H9 (cell line): ENCODE data around the gene SLC12A2. TPM values are rescaled to one million over a fixed set of nuclear protein-coding genes. Genes with fewer than 3 reads are reported as not detected.

Experiments used
- DNase-seq: peaks from one replicate; pipeline ENCODE4 v3.0.0-alpha.2; 2017
- H2AFZ ChIP-seq: one replicate; pipeline ENCODE4 v1.6.1; 2013; ENCODE audit warnings: mild to moderate bottlenecking, low read length, control low read depth, moderate library complexity
- H2AK5ac ChIP-seq: 2 replicates; pipeline ENCODE4 v1.6.1; 2013; ENCODE audit warnings: low read length, control low read depth, mixed read lengths; ENCODE audit not compliant: insufficient read length
- H2BK120ac ChIP-seq: one replicate; pipeline ENCODE4 v1.6.1; 2013; ENCODE audit warnings: low read depth, mild to moderate bottlenecking, low read length, control low read depth, inconsistent platforms; ENCODE audit not compliant: poor library complexity, severe bottlenecking
- H2BK12ac ChIP-seq: 2 replicates; pipeline ENCODE4 v1.6.1; 2013; ENCODE audit warnings: low read length, control low read depth, mixed read lengths, low read depth; ENCODE audit not compliant: insufficient read length
- H2BK15ac ChIP-seq: 2 replicates; pipeline ENCODE4 v1.6.1; 2013; ENCODE audit warnings: low read depth, low read length, control low read depth
- H2BK20ac ChIP-seq: one replicate; pipeline ENCODE4 v1.6.1; 2013; ENCODE audit warnings: low read depth, mild to moderate bottlenecking, low read length, control low read depth, inconsistent platforms; ENCODE audit not compliant: poor library complexity, severe bottlenecking
- H2BK5ac ChIP-seq: 2 replicates; pipeline ENCODE4 v1.6.1; 2013; ENCODE audit warnings: low read length, control low read depth, mixed read lengths; ENCODE audit not compliant: insufficient read length
- H3K14ac ChIP-seq: 2 replicates; pipeline ENCODE4 v1.6.1; 2013; ENCODE audit warnings: low read length, control low read depth; ENCODE audit not compliant: insufficient read depth
- H3K18ac ChIP-seq: 2 replicates; pipeline ENCODE4 v1.6.1; 2013; ENCODE audit warnings: low read depth, mild to moderate bottlenecking, mixed read lengths, low read length, control low read depth; ENCODE audit not compliant: insufficient read length
- H3K23ac ChIP-seq: 2 replicates; pipeline ENCODE4 v1.6.1; 2013; ENCODE audit warnings: low read length, control low read depth, mixed read lengths, low read depth; ENCODE audit not compliant: insufficient read length
- H3K23me2 ChIP-seq: 2 replicates; pipeline ENCODE4 v1.6.1; 2013; ENCODE audit warnings: low read depth, mild to moderate bottlenecking, mixed read lengths, low read length, control low read depth; ENCODE audit not compliant: insufficient read length, poor library complexity, severe bottlenecking
- H3K27ac ChIP-seq: 2 replicates; pipeline ENCODE4 v1.5.1; 2013; ENCODE audit warnings: low read length, control low read depth, mixed read lengths, low read depth; ENCODE audit not compliant: insufficient read length
- H3K27me3 ChIP-seq: 2 replicates; pipeline ENCODE4 v1.6.1; 2013; ENCODE audit warnings: low read length, control low read depth, inconsistent platforms; ENCODE audit not compliant: insufficient read depth
- H3K4ac ChIP-seq: 2 replicates; pipeline ENCODE4 v1.6.1; 2013; ENCODE audit warnings: low read depth, mild to moderate bottlenecking, control low read depth, inconsistent platforms, low read length, moderate library complexity
- H3K4me1 ChIP-seq: 2 replicates; pipeline ENCODE4 v1.6.1; 2013; ENCODE audit warnings: low read length, control low read depth, inconsistent platforms; ENCODE audit not compliant: insufficient read depth
- H3K4me2 ChIP-seq: 2 replicates; pipeline ENCODE4 v1.6.1; 2013; ENCODE audit warnings: low read length, control low read depth, mixed read lengths; ENCODE audit not compliant: insufficient read length, insufficient read depth
- H3K56ac ChIP-seq: 2 replicates; pipeline ENCODE4 v1.6.1; 2013; ENCODE audit warnings: low read depth, mild to moderate bottlenecking, mixed read lengths, low read length, control low read depth; ENCODE audit not compliant: insufficient read length
- H3K79me1 ChIP-seq: 2 replicates; pipeline ENCODE4 v1.6.1; 2013; ENCODE audit warnings: low read depth, mild to moderate bottlenecking, moderate library complexity, low read length, control low read depth, inconsistent platforms; ENCODE audit not compliant: insufficient read depth, poor library complexity, severe bottlenecking
- H3K79me2 ChIP-seq: 2 replicates; pipeline ENCODE4 v1.6.1; 2013; ENCODE audit warnings: low read length, control low read depth, inconsistent platforms; ENCODE audit not compliant: insufficient read depth
- H3K9ac ChIP-seq: 2 replicates; pipeline ENCODE4 v1.6.1; 2013; ENCODE audit warnings: low read length, control low read depth, mixed read lengths; ENCODE audit not compliant: insufficient read length; ENCODE audit errors: extremely low read depth
- H3K9me3 ChIP-seq: one replicate; pipeline ENCODE4 v1.6.1; 2013; ENCODE audit warnings: low read depth, low read length, inconsistent platforms; ENCODE audit not compliant: control insufficient read depth
- H3T11ph ChIP-seq: one replicate; pipeline ENCODE4 v1.6.1; 2013; ENCODE audit warnings: mild to moderate bottlenecking, low read length, control low read depth, inconsistent platforms
- H4K20me1 ChIP-seq: one replicate; pipeline ENCODE4 v1.6.1; 2013; ENCODE audit not compliant: control insufficient read depth, insufficient read length, insufficient read depth
- H4K5ac ChIP-seq: 2 replicates; pipeline ENCODE4 v1.6.1; 2013; ENCODE audit warnings: low read depth, mild to moderate bottlenecking, mixed read lengths, low read length, control low read depth; ENCODE audit not compliant: insufficient read length
- H4K8ac ChIP-seq: replicated peaks from 2 replicates; pipeline ENCODE4 v1.6.1; 2013; ENCODE audit warnings: low read length, control low read depth, mixed read lengths, low read depth; ENCODE audit not compliant: insufficient read length
- H4K91ac ChIP-seq: 2 replicates; pipeline ENCODE4 v1.6.1; 2013; ENCODE audit warnings: low read depth, mild to moderate bottlenecking, moderate library complexity, mixed read lengths, low read length, control low read depth; ENCODE audit not compliant: insufficient read length
- H3K27ac Mint-ChIP-seq, 3 experiments: 2 replicates in 2 of 3; 3 replicates in 1 of 3; pipeline ENCODE4 v1.8.0; 2020 to 2021; ENCODE audit warnings: mixed read lengths in 3 of 3, mild to moderate bottlenecking in 1 of 3, moderate library complexity in 1 of 3
- H3K27me3 Mint-ChIP-seq: 2 replicates; pipeline ENCODE4 v1.8.0; 2021; ENCODE audit warnings: low read depth, mild to moderate bottlenecking, moderate library complexity, mixed read lengths
- H3K36me3 Mint-ChIP-seq, 3 experiments: 2 replicates in 2 of 3; 3 replicates in 1 of 3; pipeline ENCODE4 v1.8.0; 2020 to 2021; ENCODE audit warnings: low read depth in 3 of 3, mixed read lengths in 3 of 3; ENCODE audit not compliant: insufficient read depth in 1 of 3
- H3K4me1 Mint-ChIP-seq, 2 experiments: 2 replicates each; pipeline ENCODE4 v1.8.0; 2020; ENCODE audit warnings: mixed read lengths in 2 of 2
- H3K4me3 Mint-ChIP-seq, 2 experiments: 2 replicates in 1 of 2; 3 replicates in 1 of 2; pipeline ENCODE4 v1.8.0; 2020 to 2021; ENCODE audit warnings: mild to moderate bottlenecking in 2 of 2, mixed read lengths in 2 of 2, moderate library complexity in 1 of 2
- H3K9me3 Mint-ChIP-seq, 2 experiments: 2 replicates in 1 of 2; 3 replicates in 1 of 2; pipeline ENCODE4 v1.8.0; 2020; ENCODE audit warnings: mild to moderate bottlenecking in 2 of 2, mixed read lengths in 2 of 2, moderate library complexity in 1 of 2
- CTCF ChIP-seq: fragments of 200-600 bp; sonication (generic); conservative IDR thresholded peaks from 3 replicates; pipeline ENCODE4 v1.8.0; 2021; ENCODE audit warnings: antibody characterized with exemption, mild to moderate bottlenecking
- WGBS: extraction: QIAGEN DNeasy Blood & Tissue Kit; methylation state at CpG from one replicate; pipeline ENCODE4 v1.1.7; 2013; ENCODE audit warnings: missing lambda C conversion rate, low lambda C conversion rate, mixed read lengths; ENCODE audit not compliant: insufficient read length; ENCODE audit errors: extremely low coverage; 5-methylcytosine and 5-hydroxymethylcytosine counted together
- total RNA-seq: library from RNA; stranded (reverse); gene quantifications from 2 replicates; pipeline ENCODE4 v1.2.1, GENCODE V29; 2021

The SLC12A2 gene
- total RNA-seq, 1 experiment from 2014 or later = 17.9 TPM

- Histone ChIP-seq H3K79me1 (no peaks in the 10 kb centered on the region), H4K5ac (no peak overlapping the region), H3K27ac (no peak overlapping the region), H3K4ac (no peak overlapping the region), H2BK5ac (no peak overlapping the region), H2BK15ac (no peak overlapping the region), H3K23ac (no peak overlapping the region), H4K20me1 (no peaks in the 10 kb centered on the region), H3K4me1 (no peaks in the 10 kb centered on the region), H4K8ac (no peak overlapping the region), H3K4me2 (no peak overlapping the region), H3K27me3 (no peaks in the 10 kb centered on the region), H2AK5ac (no peak overlapping the region), H3K9ac (no peak overlapping the region), H2BK12ac (no peak overlapping the region), H4K91ac (no peak overlapping the region), H3K14ac (no peak overlapping the region), H2BK20ac (no peak overlapping the region), H2AFZ (no peak overlapping the region), H3K23me2 (no peaks in the 10 kb centered on the region), H2BK120ac (no peak overlapping the region), H3K56ac (no peak overlapping the region), H3T11ph (no peak overlapping the region), H3K9me3 (no peaks in the 10 kb centered on the region), H3K18ac (no peak overlapping the region), H3K79me2 (no peaks in the 10 kb centered on the region)
- H3K9me3 Mint-ChIP-seq = no peaks in the 10 kb centered on the region
- no peaks in the 10 kb centered on the region for H3K36me3 Mint-ChIP-seq
- no peak for DNase-seq
- no peak for TF ChIP-seq CTCF
- H3K4me3 Mint-ChIP-seq = no peak overlapping the region
- H3K4me1 Mint-ChIP-seq = peaks cover 2 to 7% of the 10 kb centered on the region in 2 experiments; a peak in 2 of 4 replicates
- no CpG with 5 or more reads among the region's 5 CpGs for WGBS
- H3K27me3 Mint-ChIP-seq = no peaks in the 10 kb centered on the region; the same call in 1 of the 2 replicates
- no peak overlapping the region for H3K27ac Mint-ChIP-seq
Observed at GRCh38 chr5:128213833-128214232, 130.3 kb downstream of the SLC12A2 start.
